ENCODE measurements around the gene ATP6V1G3.

Gene ATP6V1G3

DNA sequence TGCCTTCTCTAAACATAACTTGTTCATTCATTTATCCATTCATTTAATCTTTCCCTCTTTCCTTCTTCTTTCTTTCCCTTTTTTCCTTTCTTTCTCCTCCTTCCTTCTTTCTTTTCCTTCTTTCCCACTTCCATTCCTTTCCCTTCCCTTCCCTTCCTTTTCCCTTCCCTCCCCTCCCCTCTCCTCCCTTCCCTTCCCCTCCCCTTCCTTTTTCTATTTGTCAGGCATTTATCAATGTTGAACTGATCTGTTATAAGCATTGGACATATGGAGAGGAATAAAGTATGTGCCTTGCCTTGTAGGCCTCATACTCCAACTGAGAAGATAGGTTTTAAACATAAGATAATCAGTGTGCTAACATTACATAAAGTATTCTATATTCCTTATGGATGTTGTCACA is 23.7 kb upstream of the ATP6V1G3 start:
- no peaks in the 10 kb centered on the region for H4K20me1 ChIP-seq (ENCODE audit: insufficient read depth)
- no peaks in the 10 kb centered on the region for H3K27me3 ChIP-seq (ENCODE audit: insufficient read depth, low read depth)
- no peaks in the 10 kb centered on the region for H3K79me2 ChIP-seq (ENCODE audit: insufficient read depth, low read depth)
- no peaks in the 10 kb centered on the region for H3K36me3 ChIP-seq (ENCODE audit: insufficient read depth)
- H3K4me1 ChIP-seq (ENCODE audit: low read depth, poor library complexity, severe bottlenecking): no peaks in the 10 kb centered on the region
- TF ChIP-seq, protein P1, sequence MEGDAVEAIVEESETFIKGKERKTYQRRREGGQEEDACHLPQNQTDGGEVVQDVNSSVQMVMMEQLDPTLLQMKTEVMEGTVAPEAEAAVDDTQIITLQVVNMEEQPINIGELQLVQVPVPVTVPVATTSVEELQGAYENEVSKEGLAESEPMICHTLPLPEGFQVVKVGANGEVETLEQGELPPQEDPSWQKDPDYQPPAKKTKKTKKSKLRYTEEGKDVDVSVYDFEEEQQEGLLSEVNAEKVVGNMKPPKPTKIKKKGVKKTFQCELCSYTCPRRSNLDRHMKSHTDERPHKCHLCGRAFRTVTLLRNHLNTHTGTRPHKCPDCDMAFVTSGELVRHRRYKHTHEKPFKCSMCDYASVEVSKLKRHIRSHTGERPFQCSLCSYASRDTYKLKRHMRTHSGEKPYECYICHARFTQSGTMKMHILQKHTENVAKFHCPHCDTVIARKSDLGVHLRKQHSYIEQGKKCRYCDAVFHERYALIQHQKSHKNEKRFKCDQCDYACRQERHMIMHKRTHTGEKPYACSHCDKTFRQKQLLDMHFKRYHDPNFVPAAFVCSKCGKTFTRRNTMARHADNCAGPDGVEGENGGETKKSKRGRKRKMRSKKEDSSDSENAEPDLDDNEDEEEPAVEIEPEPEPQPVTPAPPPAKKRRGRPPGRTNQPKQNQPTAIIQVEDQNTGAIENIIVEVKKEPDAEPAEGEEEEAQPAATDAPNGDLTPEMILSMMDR (conservative IDR thresholded peaks at IDR 0.05; ENCODE audit: low read depth, low read length): no peak
- no peak overlapping the region for H3K4me2 ChIP-seq
- H3K9ac ChIP-seq: no peak overlapping the region
- H2AFZ ChIP-seq (ENCODE audit: low read depth): no peak overlapping the region
- H3K4me3 ChIP-seq (IDR thresholded peaks at IDR 0.05; ENCODE audit: insufficient read depth, low read depth, low read length): no peak overlapping the region
- no peak overlapping the region for H3K27ac ChIP-seq

DNA sequence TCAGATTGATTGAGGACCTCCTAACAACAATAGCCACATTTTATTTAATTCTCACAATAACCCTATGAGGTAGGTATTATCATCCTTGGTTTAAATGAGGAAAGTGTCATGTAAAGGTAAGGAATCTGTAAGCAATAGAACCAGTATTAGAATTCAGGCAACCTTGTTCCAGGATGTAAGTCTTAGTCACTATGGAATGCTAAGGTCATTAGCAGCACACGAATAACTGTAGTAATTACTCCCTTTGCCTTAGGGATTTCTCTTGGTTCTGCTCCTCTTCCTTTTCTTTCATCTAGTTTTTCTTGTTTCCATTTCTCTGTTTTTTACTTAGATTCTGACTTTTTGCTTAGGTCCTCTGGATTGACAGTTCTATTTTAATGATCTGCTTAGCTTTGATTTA is 23.1 kb upstream of the ATP6V1G3 start:
- Histone ChIP-seq H3K79me2 (ENCODE audit: insufficient read depth, low read depth) (no peaks in the 10 kb centered on the region), H3K4me1 (ENCODE audit: low read depth, poor library complexity, severe bottlenecking) (no peaks in the 10 kb centered on the region), H3K36me3 (ENCODE audit: insufficient read depth) (no peaks in the 10 kb centered on the region), H2AFZ (ENCODE audit: low read depth) (no peak overlapping the region), H4K20me1 (ENCODE audit: insufficient read depth) (no peaks in the 10 kb centered on the region), H3K9ac (no peak overlapping the region), H3K4me3 (IDR thresholded peaks at IDR 0.05; ENCODE audit: insufficient read depth, low read depth, low read length) (no peak overlapping the region), H3K4me2 (no peak overlapping the region), H3K27ac (no peak overlapping the region), H3K27me3 (ENCODE audit: insufficient read depth, low read depth) (no peaks in the 10 kb centered on the region)
- TF ChIP-seq, protein P1 (conservative IDR thresholded peaks at IDR 0.05; ENCODE audit: low read depth, low read length): no peak

DNA sequence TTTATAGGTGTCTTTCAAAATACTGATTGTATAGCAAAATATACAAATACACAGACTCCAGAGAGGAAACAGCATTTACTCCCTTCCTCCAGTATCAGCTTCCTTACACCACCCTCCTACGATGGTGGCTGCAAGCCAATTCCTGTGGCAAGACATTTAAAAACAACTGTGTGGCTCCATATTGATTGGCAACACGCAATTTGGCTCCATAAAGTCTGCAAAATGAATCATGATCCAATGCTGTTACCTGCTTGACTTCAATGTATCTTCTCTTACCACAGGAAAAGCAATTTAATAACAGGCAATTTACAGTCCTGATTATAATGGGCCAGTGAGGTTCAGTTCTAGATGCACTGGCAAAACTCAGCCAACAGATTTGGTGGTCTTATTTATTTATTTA is 19.7 kb upstream of the ATP6V1G3 start:
- H4K20me1 ChIP-seq (ENCODE audit: insufficient read depth): no peaks in the 10 kb centered on the region
- no peaks in the 10 kb centered on the region for H3K79me2 ChIP-seq (ENCODE audit: insufficient read depth, low read depth)
- H3K4me3 ChIP-seq (IDR thresholded peaks at IDR 0.05; ENCODE audit: insufficient read depth, low read depth, low read length): no peak overlapping the region
- peaks cover 9% of the 10 kb centered on the region for H3K4me1 ChIP-seq (ENCODE audit: low read depth, poor library complexity, severe bottlenecking)
- no peaks in the 10 kb centered on the region for H3K36me3 ChIP-seq (ENCODE audit: insufficient read depth)
- TF ChIP-seq, protein P1 (conservative IDR thresholded peaks at IDR 0.05; ENCODE audit: low read depth, low read length): no peak
- no peak overlapping the region for H3K27ac ChIP-seq
- H3K27me3 ChIP-seq (ENCODE audit: insufficient read depth, low read depth): no peaks in the 10 kb centered on the region
- no peak overlapping the region for H3K4me2 ChIP-seq
- no peak overlapping the region for H2AFZ ChIP-seq (ENCODE audit: low read depth)
- no peak overlapping the region for H3K9ac ChIP-seq

- Histone ChIP-seq H4K20me1 (ENCODE audit: insufficient read depth) (no peaks in the 10 kb centered on the region), H2AFZ (ENCODE audit: low read depth) (no peak overlapping the region), H3K9ac (no peak overlapping the region), H3K36me3 (ENCODE audit: insufficient read depth) (no peaks in the 10 kb centered on the region), H3K27me3 (ENCODE audit: insufficient read depth, low read depth) (no peaks in the 10 kb centered on the region), H3K79me2 (ENCODE audit: insufficient read depth, low read depth) (no peaks in the 10 kb centered on the region), H3K27ac (no peak overlapping the region), H3K4me3 (IDR thresholded peaks at IDR 0.05; ENCODE audit: insufficient read depth, low read depth, low read length) (no peak overlapping the region), H3K4me2 (no peak overlapping the region), H3K4me1 (ENCODE audit: low read depth, poor library complexity, severe bottlenecking) (peaks cover 11% of the 10 kb centered on the region)
- TF ChIP-seq, protein P1 (conservative IDR thresholded peaks at IDR 0.05; ENCODE audit: low read depth, low read length): no peak
Observed at GRCh38 chr1:198559362-198559761, 18.9 kb upstream of the ATP6V1G3 start.

Data from KMS-11 (cell line).